A549 (cell line): ENCODE results near the gene IDH2. TPM values are rescaled to one million over a fixed set of nuclear protein-coding genes. Genes with fewer than 3 reads are reported as not detected.

ENCODE experiments used
- CBX8 ChIP-seq: fragments of 200-600 bp; sonication (generic); IDR thresholded peaks from 2 replicates; pipeline ENCODE4 v1.6.1; 2016
- CEBPB ChIP-seq, 2 experiments: fragments of >200 bp in 1 of 2; sonication (Bioruptor Twin) in 1 of 2; formaldehyde crosslinking in 1 of 2; IDR thresholded peaks; 2 replicates each; pipeline ENCODE4 v1.6.1; 2012 to 2016
- EHMT2 ChIP-seq: fragments of 200-600 bp; sonication (generic); IDR thresholded peaks from 2 replicates; pipeline ENCODE4 v1.6.1; 2016; ENCODE audit warnings: antibody characterized with exemption, low read depth, mild to moderate bottlenecking, moderate library complexity
- EP300 ChIP-seq, 2 experiments: fragments of >200 bp; sonication (Bioruptor Twin); formaldehyde crosslinking; IDR thresholded peaks; 2 replicates in 1 of 2; 3 replicates in 1 of 2; pipeline ENCODE4 v1.6.1; 2016 to 2017
- FOSB ChIP-seq: fragments of 250-450 bp; sonication (Bioruptor Pico); IDR thresholded peaks from 2 replicates; pipeline ENCODE4 v1.5.0; 2020; ENCODE audit warnings: mild to moderate bottlenecking, moderate library complexity
- FOSL2 ChIP-seq, 2 experiments: fragments of 450-650 bp in 1 of 2; fragments of >200 bp in 1 of 2; sonication (Bioruptor Twin) in 1 of 2; formaldehyde crosslinking; IDR thresholded peaks; 2 replicates each; pipeline versions ENCODE4 v1.5.0 to v1.6.1; 2016 to 2020; ENCODE audit warnings: mild to moderate bottlenecking in 1 of 2, moderate library complexity in 1 of 2
- FOXS1 ChIP-seq: fragments of 250-450 bp; sonication (Bioruptor Pico); IDR thresholded peaks from 2 replicates; pipeline ENCODE4 v1.5.0; 2020; ENCODE audit warnings: mild to moderate bottlenecking, moderate library complexity
- GATA3 ChIP-seq: IDR thresholded peaks from 2 replicates; pipeline ENCODE4 v1.6.1; 2012; ENCODE audit warnings: borderline replicate concordance
- HOXA7 ChIP-seq: fragments of 250-450 bp; sonication (Bioruptor Pico); IDR thresholded peaks from 2 replicates; pipeline ENCODE4 v1.5.0; 2020; ENCODE audit warnings: mild to moderate bottlenecking, moderate library complexity
- HOXB5 ChIP-seq: fragments of 250-450 bp; sonication (Bioruptor Pico); IDR thresholded peaks from 2 replicates; pipeline ENCODE4 v1.5.0; 2020; ENCODE audit warnings: mild to moderate bottlenecking, moderate library complexity
- KDM5A ChIP-seq: fragments of 200-600 bp; sonication (generic); IDR thresholded peaks from 2 replicates; pipeline ENCODE4 v1.6.1; 2016; ENCODE audit warnings: antibody characterized with exemption, mild to moderate bottlenecking
- MAX ChIP-seq: IDR thresholded peaks from 2 replicates; pipeline ENCODE4 v1.6.1; 2012
- NFE2L2 ChIP-seq: fragments of 150-350 bp; conservative IDR thresholded peaks from 2 replicates; pipeline ENCODE4 v1.6.1; 2014; ENCODE audit warnings: low read length
- PBX3 ChIP-seq: IDR thresholded peaks from 2 replicates; pipeline ENCODE4 v1.6.1; 2012
- RAD21 ChIP-seq, 2 experiments: fragments of >200 bp in 1 of 2; sonication (Bioruptor Twin) in 1 of 2; formaldehyde crosslinking in 1 of 2; IDR thresholded peaks in 1 of 2; conservative IDR thresholded peaks in 1 of 2; 2 replicates in 1 of 2; 3 replicates in 1 of 2; pipeline ENCODE4 v1.6.1; 2012 to 2018; ENCODE audit warnings: inconsistent platforms in 1 of 2
- RCOR1 ChIP-seq: fragments of 150-350 bp; IDR thresholded peaks from 2 replicates; pipeline ENCODE4 v1.6.1; 2014; ENCODE audit warnings: antibody characterized with exemption, low read length, low read depth
- SREBF2 ChIP-seq: fragments of 450-650 bp; IDR thresholded peaks from 2 replicates; pipeline ENCODE4 v1.6.1; 2014; ENCODE audit warnings: mild to moderate bottlenecking, moderate library complexity
- ZFP36 ChIP-seq: fragments of 450-650 bp; IDR thresholded peaks from 2 replicates; pipeline ENCODE4 v1.6.1; 2014; ENCODE audit warnings: borderline replicate concordance; ENCODE audit not compliant: partially characterized antibody
- ZSCAN20 ChIP-seq: fragments of 250-450 bp; sonication (Bioruptor Pico); IDR thresholded peaks from 2 replicates; pipeline ENCODE4 v1.8.0; 2022; ENCODE audit warnings: mild to moderate bottlenecking, moderate library complexity
- polyA plus RNA-seq, 4 experiments: library from polyadenylated mRNA; depleted of rRNA in 3 of 4; stranded (reverse); fragments of >200 nt; fragmentation: RNase III in 1 of 4; extraction: RNeasy Plus Mini Kit Qiagen cat#74134 plus additional on column Dnase treatment in 1 of 4; gene quantifications; 2 replicates in 3 of 4; 3 replicates in 1 of 4; pipeline ENCODE4 v1.2.3, GENCODE V29; 2011 to 2017
- TF ChIP-seq, protein P1 (sequence below): fragments of 150-350 bp; IDR thresholded peaks from 2 replicates; pipeline ENCODE4 v1.6.1; 2014; ENCODE audit warnings: low read depth, mild to moderate bottlenecking, low read length
- TF ChIP-seq, protein P2 (sequence below): fragments of 200-600 bp; sonication (generic); IDR thresholded peaks from 2 replicates; pipeline ENCODE4 v1.6.1; 2016; ENCODE audit warnings: antibody characterized with exemption, mild to moderate bottlenecking, moderate library complexity

Gene IDH2
- polyA plus RNA-seq, 2 of the 4 experiments (the other 2 are of a cell fraction): 31.8 to 32.8 TPM

DNA sequence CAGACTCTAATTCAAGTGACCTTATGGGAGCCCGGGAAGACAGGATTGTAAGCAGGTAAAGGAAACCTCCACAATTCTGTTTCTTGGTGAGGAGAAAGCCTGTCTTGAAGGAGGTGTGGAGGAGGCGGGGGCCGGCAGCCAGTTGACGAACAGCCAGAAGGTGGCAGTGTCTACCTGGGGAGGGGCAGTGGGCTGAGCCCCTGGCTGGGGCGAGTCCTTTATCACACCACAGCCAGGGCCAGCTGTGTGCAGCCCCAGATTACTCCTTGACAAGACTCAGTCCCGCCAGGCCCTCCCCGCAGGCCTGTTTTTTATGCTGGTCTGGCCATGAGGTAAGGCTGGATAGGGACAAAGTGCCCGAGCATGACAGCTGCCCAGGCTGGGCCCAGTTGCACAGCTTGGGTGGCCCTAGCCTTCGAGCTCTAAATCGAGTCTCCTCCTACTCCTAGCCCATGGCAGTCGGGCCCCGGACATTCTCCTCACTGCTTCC, 40.9 kb upstream of the IDH2 start (continued):
- TF ChIP-seq PBX3: no peak
- TF ChIP-seq MAX: peak; percentile 52
- no peak for TF ChIP-seq NFE2L2
- 0 out of 2 replicates have a peak, but pooled peaks have one; percentile 30 for TF ChIP-seq HOXB5
- TF ChIP-seq EP300 (IDR thresholded peaks at IDR 0.05): no peak
- no peak for TF ChIP-seq FOXS1 (CRISPR knock-in tag)
- TF ChIP-seq SREBF2: no peak
- TF ChIP-seq, protein P1, sequence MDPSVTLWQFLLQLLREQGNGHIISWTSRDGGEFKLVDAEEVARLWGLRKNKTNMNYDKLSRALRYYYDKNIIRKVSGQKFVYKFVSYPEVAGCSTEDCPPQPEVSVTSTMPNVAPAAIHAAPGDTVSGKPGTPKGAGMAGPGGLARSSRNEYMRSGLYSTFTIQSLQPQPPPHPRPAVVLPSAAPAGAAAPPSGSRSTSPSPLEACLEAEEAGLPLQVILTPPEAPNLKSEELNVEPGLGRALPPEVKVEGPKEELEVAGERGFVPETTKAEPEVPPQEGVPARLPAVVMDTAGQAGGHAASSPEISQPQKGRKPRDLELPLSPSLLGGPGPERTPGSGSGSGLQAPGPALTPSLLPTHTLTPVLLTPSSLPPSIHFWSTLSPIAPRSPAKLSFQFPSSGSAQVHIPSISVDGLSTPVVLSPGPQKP: no peak
- TF ChIP-seq ZSCAN20: no peak
- no peak for TF ChIP-seq HOXA7
- no peak for TF ChIP-seq CEBPB (IDR thresholded peaks at IDR 0.05)
- no peak for TF ChIP-seq RCOR1
- TF ChIP-seq KDM5A: no peak
- TF ChIP-seq GATA3: no peak
- TF ChIP-seq FOSL2 (IDR thresholded peaks at IDR 0.05): no peak
- no peak for TF ChIP-seq FOSL2 (CRISPR knock-in tag; IDR thresholded peaks at IDR 0.05)
- no peak for TF ChIP-seq EHMT2
- TF ChIP-seq ZFP36: no peak
- no peak for TF ChIP-seq CBX8
- TF ChIP-seq RAD21 (conservative IDR thresholded peaks at IDR 0.05 in 1 of 2, IDR thresholded peaks at IDR 0.05 in 1 of 2): peak; percentile 99 to 100
- TF ChIP-seq, protein P2, sequence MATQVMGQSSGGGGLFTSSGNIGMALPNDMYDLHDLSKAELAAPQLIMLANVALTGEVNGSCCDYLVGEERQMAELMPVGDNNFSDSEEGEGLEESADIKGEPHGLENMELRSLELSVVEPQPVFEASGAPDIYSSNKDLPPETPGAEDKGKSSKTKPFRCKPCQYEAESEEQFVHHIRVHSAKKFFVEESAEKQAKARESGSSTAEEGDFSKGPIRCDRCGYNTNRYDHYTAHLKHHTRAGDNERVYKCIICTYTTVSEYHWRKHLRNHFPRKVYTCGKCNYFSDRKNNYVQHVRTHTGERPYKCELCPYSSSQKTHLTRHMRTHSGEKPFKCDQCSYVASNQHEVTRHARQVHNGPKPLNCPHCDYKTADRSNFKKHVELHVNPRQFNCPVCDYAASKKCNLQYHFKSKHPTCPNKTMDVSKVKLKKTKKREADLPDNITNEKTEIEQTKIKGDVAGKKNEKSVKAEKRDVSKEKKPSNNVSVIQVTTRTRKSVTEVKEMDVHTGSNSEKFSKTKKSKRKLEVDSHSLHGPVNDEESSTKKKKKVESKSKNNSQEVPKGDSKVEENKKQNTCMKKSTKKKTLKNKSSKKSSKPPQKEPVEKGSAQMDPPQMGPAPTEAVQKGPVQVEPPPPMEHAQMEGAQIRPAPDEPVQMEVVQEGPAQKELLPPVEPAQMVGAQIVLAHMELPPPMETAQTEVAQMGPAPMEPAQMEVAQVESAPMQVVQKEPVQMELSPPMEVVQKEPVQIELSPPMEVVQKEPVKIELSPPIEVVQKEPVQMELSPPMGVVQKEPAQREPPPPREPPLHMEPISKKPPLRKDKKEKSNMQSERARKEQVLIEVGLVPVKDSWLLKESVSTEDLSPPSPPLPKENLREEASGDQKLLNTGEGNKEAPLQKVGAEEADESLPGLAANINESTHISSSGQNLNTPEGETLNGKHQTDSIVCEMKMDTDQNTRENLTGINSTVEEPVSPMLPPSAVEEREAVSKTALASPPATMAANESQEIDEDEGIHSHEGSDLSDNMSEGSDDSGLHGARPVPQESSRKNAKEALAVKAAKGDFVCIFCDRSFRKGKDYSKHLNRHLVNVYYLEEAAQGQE: no peak
- TF ChIP-seq FOSB (CRISPR knock-in tag): no peak
